DMS53 (cell line): ENCODE data around the gene PARP2.
"Not testable (repeated sequence)": the region's sequence is repeated elsewhere in the genome, so short reads cannot be mapped to it uniquely, and the experiment has no call there.

Source experiments
- DNase-seq: peaks from one replicate; lab custom pipeline; 2025; lab: John Stamatoyannopoulos, UW

PARP2 gene

DNA sequence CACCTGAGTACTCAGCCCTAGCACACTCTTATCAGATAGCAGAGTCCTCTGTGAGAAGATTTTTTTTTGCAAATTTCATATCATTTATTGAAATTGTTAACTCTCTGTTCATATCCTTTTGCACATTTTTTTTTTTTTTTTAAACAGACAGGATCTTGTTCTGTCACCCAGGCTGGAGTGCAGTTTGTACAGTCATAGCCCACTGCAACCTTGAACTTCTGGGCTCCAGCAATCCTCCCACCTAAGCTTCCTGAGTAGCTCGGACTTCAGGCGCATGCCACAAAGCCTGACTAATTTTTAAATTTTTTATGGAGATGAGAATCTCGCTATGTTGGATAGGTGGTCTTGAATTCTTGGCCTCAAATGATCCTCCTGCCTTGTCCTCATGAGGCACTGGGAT, 4.3 kb downstream of the PARP2 start:
- DNase-seq = no peak

- DNase-seq = no peak
These were observed 6.8 kb downstream of the PARP2 start for GRCh38 chr14:20350282-20350681.

- no peak for DNase-seq
These were observed 7.4 kb downstream of the PARP2 start for GRCh38 chr14:20350860-20351259.

GRCh38 chr14:20356422-20356821, 13.0 kb downstream of the PARP2 start:
- DNase-seq = no peak

DNA sequence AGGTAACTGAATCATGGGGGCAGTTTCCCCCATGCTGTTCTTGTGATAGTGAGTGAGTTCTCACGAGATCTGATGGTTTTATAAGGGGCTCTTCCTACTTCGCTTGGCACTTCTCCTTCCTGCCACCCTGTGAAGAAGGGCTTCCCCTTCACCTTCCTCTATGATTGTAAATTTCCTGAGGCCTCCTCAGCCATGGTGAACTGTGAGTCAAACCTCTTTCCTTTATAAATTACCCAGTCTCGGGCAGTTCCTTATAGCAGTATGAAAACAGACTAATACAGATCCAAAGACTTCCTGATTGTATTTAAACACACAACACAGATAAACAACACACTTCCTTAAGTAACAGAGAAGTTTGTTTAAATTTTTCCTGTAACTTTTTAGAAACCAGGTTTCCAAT, 15.0 kb downstream of the PARP2 start:
- DNase-seq = not testable (repeated sequence)

DNA sequence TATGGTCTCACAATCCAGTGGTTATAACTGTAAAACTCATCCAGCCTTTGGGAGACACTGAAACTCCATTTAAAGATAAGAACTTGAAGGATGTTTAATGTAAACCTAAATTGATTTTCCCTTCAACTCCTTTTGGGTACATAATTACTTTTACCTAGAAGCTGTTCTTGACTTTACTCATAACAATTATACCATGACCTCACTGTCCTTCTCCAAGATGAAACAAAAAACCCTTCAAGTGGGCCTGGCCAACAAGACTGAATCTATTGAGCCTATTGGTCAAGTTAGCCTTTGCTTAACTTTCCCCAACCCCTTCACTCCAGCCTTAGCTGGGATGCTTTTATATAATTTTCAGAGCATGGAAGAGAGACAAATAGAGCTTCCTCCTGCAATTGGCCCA, 22.5 kb downstream of the PARP2 start:
- DNase-seq = no peak

DNA sequence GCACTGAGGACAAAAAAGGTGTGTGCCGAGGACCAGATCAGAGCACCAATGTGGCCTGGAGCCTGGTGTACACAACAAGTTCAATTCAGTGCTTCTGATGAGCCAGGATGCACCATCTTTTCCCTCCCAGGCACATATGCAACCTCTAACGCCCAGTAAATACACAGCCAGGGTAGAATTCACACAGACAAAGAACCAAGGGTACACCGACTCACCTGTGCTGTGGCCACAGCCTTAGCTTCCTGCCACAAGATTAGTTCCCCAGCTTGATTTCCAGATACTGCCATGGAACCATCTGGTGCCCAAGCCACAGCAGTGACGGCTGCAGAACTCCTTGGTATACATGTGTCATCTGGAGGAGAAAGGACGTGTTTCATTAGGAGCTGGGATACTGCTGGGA, 29.4 kb downstream of the PARP2 start:
- DNase-seq = no peak

- no peak for DNase-seq
These were observed 32.0 kb downstream of the PARP2 start for GRCh38 chr14:20375471-20375870.

DNA sequence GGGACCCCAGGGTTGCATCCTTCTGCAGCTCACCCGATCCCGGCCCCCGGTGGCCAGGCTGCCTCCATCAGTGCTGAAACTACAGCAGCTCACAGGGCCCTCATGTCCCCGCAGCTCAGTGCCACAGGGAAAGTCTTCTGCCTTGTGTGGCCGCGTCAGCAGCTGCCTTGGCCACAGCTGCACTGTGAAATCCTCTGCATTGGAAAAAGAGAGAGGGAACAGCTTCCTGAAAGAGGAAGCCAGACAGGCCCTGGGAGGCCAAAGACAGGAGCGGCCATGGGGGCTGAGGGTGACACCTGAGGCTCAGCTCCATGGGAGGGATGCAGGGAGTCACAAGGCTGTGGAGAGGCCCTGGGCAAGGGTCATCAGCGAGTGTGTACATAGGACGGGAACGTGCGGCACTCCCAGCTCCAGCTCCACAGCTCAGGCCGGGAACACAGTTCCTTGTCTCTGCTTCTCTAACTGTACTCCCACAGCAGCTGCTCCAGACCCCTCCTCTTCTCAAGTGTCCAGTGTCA, 32.7 kb downstream of the PARP2 start:
- no peak for DNase-seq

- no peak for DNase-seq
These were observed 33.7 kb downstream of the PARP2 start for GRCh38 chr14:20377171-20377570.

GRCh38 chr14:20379743-20380142, 36.3 kb downstream of the PARP2 start:
- DNase-seq = no peak

DNA sequence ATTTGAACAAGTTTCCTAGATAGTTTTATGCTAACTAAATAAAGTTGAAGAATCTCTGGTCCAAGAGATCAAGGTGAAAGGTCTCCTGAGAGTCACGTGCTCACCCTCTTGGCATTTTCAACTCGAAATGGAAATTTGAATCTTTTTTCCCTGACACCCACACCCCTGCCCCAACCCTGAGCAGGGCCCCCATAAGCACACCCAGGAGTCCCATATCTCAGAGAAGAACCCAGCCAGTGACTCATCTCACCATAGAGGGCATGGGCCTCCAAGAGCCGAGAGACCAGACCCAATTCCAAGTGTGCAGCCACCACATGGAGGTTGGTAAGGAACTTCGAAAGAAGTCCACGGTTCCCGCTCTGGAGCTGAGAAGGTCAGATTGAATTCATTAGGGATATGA, 37.2 kb downstream of the PARP2 start:
- DNase-seq = no peak

DNA sequence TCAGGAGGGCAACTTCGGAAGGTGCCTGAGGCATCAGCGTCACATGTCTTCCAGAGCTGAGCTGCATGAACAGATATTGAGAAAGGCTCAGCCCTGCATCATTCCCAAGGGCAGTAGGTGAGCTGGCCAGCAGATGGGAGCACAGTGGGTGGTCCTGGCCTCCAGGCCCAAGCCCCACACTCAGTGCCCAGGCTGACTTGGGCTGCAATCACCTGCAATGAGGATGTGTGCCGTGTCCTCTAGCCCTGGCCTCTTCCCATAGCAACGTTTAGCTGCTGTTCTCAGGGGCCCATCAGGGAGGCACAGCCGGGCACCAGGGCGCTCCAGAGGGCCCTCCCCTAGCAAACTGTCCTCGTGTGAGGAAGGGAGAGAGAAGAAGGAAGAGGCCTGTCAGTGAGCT, 37.9 kb downstream of the PARP2 start:
- DNase-seq = no peak

DNA sequence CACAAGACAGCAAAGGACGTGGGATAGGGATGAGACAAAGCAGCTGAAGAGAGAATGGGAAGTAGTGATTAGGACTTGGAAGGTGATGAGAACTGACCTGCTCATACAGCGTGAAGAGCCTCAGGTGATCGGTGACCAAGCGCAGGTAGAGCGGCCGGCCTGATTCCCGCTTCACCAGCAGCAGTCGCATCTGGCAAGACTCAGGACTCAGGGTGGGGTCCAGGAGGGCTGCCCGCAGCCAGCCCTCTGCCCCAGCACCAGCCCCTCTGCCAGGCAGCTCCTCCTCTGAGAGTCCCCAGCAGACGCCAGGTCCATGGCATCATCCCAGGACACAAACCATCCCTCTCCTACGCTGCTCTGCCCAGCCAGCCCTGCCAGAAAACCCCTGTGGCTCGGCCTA, 39.1 kb downstream of the PARP2 start:
- no peak for DNase-seq

GRCh38 chr14:20383032-20383431, 39.6 kb downstream of the PARP2 start:
- DNase-seq = no peak

- no peak for DNase-seq
These were observed 40.2 kb downstream of the PARP2 start for GRCh38 chr14:20383636-20384035.

DNA sequence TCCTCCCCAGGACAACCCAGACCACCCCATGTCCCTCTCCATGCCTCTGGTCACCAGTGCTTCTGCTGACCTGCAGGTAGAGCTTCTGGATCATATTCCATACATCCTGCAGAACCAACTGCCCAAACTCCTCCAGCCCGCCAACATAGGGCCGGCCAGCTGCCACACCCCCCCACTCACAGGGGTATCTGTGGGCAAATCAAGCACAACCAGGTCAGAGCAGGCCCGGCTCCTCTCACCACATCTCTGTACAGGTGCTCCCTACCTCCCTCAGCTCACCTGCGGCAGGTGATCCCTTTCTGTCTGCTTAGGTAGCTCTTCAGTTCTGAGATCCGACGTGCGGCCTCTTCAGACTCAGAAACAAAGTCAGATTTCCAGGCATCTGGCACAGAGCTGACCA, 40.9 kb downstream of the PARP2 start:
- no peak for DNase-seq

DNA sequence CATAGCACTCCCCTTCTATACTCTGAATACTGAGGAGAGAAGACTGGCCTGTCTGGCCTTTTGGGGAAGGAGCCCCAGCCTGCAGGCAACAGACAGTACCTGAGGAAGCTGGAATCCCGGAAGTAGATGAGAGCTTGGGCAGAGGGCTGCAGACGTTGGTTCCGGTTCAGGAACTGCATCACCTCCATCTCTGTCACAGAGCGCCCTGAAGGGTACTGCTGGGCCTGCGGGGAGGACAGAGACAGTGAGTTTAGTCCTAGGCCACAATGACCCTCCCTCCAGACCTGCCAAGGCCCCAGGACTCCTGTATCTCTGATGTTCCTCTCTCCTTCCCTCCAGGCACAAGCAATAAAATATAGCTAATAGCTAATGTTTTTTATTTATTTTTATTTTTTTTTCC, 41.5 kb downstream of the PARP2 start:
- DNase-seq = no peak

GRCh38 chr14:20386276-20386855, 42.9 kb downstream of the PARP2 start:
- DNase-seq = no peak

DNA sequence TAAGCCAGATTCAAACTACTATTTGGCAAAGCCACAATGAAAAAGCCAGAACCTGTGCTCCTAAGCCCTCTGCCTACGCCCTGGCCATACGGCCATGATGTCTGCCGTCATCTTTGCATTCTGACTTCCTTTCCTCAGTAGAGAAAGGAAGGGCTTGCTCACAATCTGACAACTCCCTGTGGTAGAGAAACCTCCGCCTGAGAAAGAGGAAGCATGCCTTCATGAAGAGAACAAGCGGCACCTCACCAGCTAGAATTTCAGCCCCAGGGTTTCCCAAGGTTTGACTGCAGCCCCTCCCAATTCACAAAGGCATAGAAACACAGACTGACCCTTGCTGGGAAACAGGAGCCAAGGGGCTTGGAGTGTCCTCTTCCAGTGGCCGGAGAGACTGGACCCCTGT, 44.1 kb downstream of the PARP2 start:
- DNase-seq = no peak

DNA sequence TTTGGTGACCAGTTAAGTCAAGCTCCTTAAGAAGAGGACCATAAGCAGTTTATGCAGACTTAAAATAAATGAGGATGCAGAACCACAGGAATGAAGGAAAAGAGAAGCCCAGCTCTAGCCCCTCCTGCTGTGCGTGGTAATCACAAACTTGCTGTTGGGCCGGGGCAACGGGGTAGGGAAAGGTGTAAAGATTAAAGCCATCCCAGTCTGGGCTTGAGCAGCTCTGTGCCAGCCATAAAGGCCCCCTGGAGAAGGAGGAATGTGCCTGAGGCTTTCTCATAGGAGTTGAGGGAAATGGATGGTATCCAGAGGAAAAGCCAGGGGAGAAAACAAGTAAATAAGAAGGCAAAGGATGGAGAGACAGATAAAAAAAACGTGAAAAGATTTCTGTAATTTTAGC, 44.7 kb downstream of the PARP2 start:
- DNase-seq = no peak

- DNase-seq = no peak
These were observed 48.1 kb downstream of the PARP2 start for GRCh38 chr14:20391505-20391904.

DNA sequence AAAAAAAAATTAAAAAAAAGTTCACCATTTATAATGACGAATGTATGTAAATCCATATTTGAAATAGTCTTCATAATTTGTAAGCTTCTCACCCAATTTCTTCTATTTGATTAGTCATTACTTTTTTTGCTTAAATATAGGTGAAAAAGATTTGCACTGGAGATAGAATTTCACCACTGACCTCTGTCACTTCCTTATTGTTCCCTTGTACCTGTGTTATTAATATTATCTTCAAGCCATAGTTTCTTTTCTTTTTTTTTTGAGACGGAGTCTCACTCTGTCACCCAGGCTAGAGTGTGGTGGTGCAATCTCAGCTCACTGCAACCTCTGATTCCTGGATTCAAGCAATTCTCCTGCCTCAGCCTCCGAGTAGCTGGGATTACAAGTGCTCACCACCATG, 54.1 kb downstream of the PARP2 start:
- no peak for DNase-seq

- no peak for DNase-seq
These were observed 57.1 kb downstream of the PARP2 start for GRCh38 chr14:20400589-20400964.
